Astrocyte (in vitro differentiated cells and primary cell): ENCODE data around the gene AFAP1L2. TPM values are rescaled to one million over a fixed set of nuclear protein-coding genes. Genes with fewer than 3 reads are reported as not detected.

Experiments
- DNase-seq: peaks from one replicate; pipeline ENCODE4 v3.0.0-alpha.2; 2010; ENCODE audit warnings: low read depth
- FAIRE-seq: peaks from 2 replicates; lab custom pipeline; 2011; peaks lifted over from hg19 to GRCh38; lab: Jason Lieb, UNC
- H2AFZ ChIP-seq: 2 replicates; pipeline ENCODE4 v1.6.0; 2012; ENCODE audit warnings: low read depth, low read length, inconsistent platforms
- H3K27ac ChIP-seq: 2 replicates; pipeline ENCODE4 v1.5.1; 2011; ENCODE audit warnings: low read depth, low read length, inconsistent platforms
- H3K27me3 ChIP-seq: 2 replicates; pipeline ENCODE4 v1.6.0; 2011; ENCODE audit warnings: low read length, inconsistent platforms; ENCODE audit not compliant: insufficient read depth
- H3K36me3 ChIP-seq: 2 replicates; pipeline ENCODE4 v1.5.1; 2011; ENCODE audit warnings: low read length, inconsistent platforms; ENCODE audit not compliant: insufficient read depth
- H3K4me1 ChIP-seq: 2 replicates; pipeline ENCODE4 v1.5.1; 2011; ENCODE audit warnings: low read length, inconsistent platforms; ENCODE audit not compliant: insufficient read depth
- H3K4me2 ChIP-seq: 2 replicates; pipeline ENCODE4 v1.6.0; 2012; ENCODE audit warnings: low read length, inconsistent platforms
- H3K4me3 ChIP-seq: 2 replicates; pipeline ENCODE4 v1.5.1; 2011; ENCODE audit warnings: low read depth, mild to moderate bottlenecking, low read length, inconsistent platforms; ENCODE audit not compliant: insufficient read depth
- H3K79me2 ChIP-seq: 2 replicates; pipeline ENCODE4 v1.6.0; 2012; ENCODE audit warnings: mild to moderate bottlenecking, low read length, inconsistent platforms; ENCODE audit not compliant: insufficient read depth
- H3K9ac ChIP-seq: 2 replicates; pipeline ENCODE4 v1.6.0; 2012; ENCODE audit warnings: mild to moderate bottlenecking, low read length, inconsistent platforms
- H3K9me3 ChIP-seq: 2 replicates; pipeline ENCODE4 v1.5.1; 2012; ENCODE audit warnings: low read depth, mild to moderate bottlenecking, low read length, inconsistent platforms; ENCODE audit not compliant: insufficient read depth
- H4K20me1 ChIP-seq: 2 replicates; pipeline ENCODE4 v1.6.0; 2012; ENCODE audit warnings: low read length, inconsistent platforms; ENCODE audit not compliant: insufficient read depth
- H3K27ac Mint-ChIP-seq: one replicate; pipeline ENCODE4 v1.8.0; 2021; ENCODE audit warnings: mild to moderate bottlenecking, mixed read lengths; ENCODE audit not compliant: unreplicated experiment
- H3K27me3 Mint-ChIP-seq: one replicate; pipeline ENCODE4 v1.8.0; 2021; ENCODE audit warnings: low read depth, mixed read lengths; ENCODE audit not compliant: unreplicated experiment
- H3K36me3 Mint-ChIP-seq: one replicate; pipeline ENCODE4 v1.8.0; 2021; ENCODE audit warnings: low read depth, mixed read lengths; ENCODE audit not compliant: unreplicated experiment
- H3K4me1 Mint-ChIP-seq: one replicate; pipeline ENCODE4 v1.8.0; 2021; ENCODE audit warnings: low read depth, mixed read lengths; ENCODE audit not compliant: unreplicated experiment
- H3K4me3 Mint-ChIP-seq: one replicate; pipeline ENCODE4 v1.8.0; 2021; ENCODE audit warnings: mild to moderate bottlenecking, moderate library complexity, mixed read lengths; ENCODE audit not compliant: unreplicated experiment
- H3K9me3 Mint-ChIP-seq: one replicate; pipeline ENCODE4 v1.8.0; 2021; ENCODE audit warnings: mild to moderate bottlenecking, mixed read lengths; ENCODE audit not compliant: unreplicated experiment
- EZH2 ChIP-seq: IDR thresholded peaks from 2 replicates; pipeline ENCODE4 v1.6.1; 2012; ENCODE audit warnings: mild to moderate bottlenecking, low read length, inconsistent platforms; ENCODE audit not compliant: insufficient read depth
- total RNA-seq: library from RNA; stranded (reverse); gene quantifications from 2 replicates; pipeline ENCODE4 v1.2.1, GENCODE V29; 2021
- TF ChIP-seq, protein P1 (sequence below): IDR thresholded peaks from 2 replicates; pipeline ENCODE4 v1.5.1; 2011; ENCODE audit warnings: low read depth, mild to moderate bottlenecking, inconsistent platforms, low read length, moderate library complexity; ENCODE audit not compliant: insufficient read depth

AFAP1L2 gene
- total RNA-seq, 1 donor from 2014 or later: 26.6 TPM

DNA sequence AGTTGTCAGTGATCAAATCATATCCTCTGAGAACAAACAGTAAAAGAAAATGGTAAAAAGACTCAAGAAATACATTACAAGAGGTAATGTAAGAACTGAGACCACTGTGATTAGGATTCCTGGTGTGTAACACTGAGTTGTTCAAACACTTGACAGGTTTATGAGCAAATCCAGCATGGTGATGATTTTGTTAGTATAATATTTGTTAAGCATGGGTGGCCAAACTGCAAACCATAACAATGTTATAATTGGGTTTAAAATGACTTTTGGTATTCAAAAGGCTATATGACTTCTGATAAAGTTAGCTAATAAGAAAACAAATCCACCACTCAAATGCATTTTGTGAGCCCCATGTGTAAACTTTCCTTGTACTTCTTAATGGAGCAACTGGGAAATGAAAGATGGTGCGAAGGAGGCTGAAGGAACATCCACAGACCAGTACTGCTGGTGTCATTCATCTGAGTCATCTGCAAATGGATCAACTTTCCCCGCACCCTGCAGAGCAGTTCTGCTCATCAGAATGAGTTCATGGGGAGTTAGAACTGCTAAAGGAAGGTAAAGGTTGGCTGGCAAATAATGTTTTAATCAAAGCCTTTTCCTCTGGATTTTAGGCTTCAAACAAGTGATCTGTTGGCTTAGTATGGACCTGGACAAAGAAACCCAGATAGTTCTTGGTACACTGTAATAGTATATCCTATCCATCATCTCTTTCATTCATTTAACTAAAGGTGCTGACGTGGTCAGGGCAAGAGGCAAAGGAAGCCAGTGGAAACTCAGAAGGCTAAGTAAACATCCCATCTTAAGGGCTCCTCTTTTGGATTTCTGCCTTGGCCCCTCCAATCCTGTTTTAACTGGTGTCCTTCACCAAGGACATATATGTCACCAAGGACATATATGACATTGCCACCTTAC lies 45.0 kb downstream of the AFAP1L2 start:
- no peaks in the 10 kb centered on the region for H3K79me2 ChIP-seq
- H3K4me1 Mint-ChIP-seq: peaks cover 42% of the 10 kb centered on the region
- H3K9ac ChIP-seq: no peak overlapping the region
- H3K27me3 ChIP-seq: peaks cover 11% of the 10 kb centered on the region
- peaks cover 10% of the 10 kb centered on the region for H3K4me1 ChIP-seq
- TF ChIP-seq, protein P1, sequence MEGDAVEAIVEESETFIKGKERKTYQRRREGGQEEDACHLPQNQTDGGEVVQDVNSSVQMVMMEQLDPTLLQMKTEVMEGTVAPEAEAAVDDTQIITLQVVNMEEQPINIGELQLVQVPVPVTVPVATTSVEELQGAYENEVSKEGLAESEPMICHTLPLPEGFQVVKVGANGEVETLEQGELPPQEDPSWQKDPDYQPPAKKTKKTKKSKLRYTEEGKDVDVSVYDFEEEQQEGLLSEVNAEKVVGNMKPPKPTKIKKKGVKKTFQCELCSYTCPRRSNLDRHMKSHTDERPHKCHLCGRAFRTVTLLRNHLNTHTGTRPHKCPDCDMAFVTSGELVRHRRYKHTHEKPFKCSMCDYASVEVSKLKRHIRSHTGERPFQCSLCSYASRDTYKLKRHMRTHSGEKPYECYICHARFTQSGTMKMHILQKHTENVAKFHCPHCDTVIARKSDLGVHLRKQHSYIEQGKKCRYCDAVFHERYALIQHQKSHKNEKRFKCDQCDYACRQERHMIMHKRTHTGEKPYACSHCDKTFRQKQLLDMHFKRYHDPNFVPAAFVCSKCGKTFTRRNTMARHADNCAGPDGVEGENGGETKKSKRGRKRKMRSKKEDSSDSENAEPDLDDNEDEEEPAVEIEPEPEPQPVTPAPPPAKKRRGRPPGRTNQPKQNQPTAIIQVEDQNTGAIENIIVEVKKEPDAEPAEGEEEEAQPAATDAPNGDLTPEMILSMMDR: no peak
- TF ChIP-seq EZH2: no peak
- H3K36me3 Mint-ChIP-seq: peaks cover 18% of the 10 kb centered on the region
- no peak overlapping the region for H3K4me3 ChIP-seq
- H3K4me2 ChIP-seq: peak overlapping the region; percentile 2
- H3K4me3 Mint-ChIP-seq: no peak overlapping the region
- no peaks in the 10 kb centered on the region for H3K27me3 Mint-ChIP-seq
- no peaks in the 10 kb centered on the region for H3K36me3 ChIP-seq
- H3K27ac ChIP-seq: no peak overlapping the region
- peak; percentile 48 for DNase-seq
- FAIRE-seq: peak; percentile 50
- no peak overlapping the region for H2AFZ ChIP-seq
- H3K27ac Mint-ChIP-seq: no peak overlapping the region
- peaks cover 2% of the 10 kb centered on the region for H3K9me3 Mint-ChIP-seq
- no peaks in the 10 kb centered on the region for H4K20me1 ChIP-seq
- no peaks in the 10 kb centered on the region for H3K9me3 ChIP-seq

DNA sequence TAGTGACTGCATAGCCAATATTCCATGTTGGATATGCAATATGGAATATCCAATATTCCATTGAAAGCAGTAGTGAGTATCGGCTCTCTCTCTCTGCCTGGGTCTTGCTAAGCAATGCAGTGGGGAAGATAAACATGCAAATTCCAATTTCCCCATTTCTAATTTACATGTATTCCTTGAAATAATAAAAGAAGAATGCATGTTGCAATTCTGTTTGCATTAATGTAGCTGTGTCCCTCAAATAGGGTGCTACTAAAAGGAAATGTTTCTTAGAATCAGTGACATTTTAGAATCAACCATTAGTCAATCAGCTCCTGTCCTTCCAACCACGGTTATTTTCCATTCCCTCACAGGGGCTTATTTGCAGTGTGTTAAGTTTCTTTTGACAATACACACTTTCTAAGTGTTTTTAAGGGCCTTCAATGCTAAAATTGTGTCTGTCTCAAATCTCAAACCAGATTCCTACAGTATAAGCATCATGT lies 46.7 kb downstream of the AFAP1L2 start:
- Histone ChIP-seq H3K27ac (no peak overlapping the region), H3K4me3 (no peak overlapping the region), H4K20me1 (no peaks in the 10 kb centered on the region), H3K79me2 (no peaks in the 10 kb centered on the region), H3K4me1 (peaks cover 10% of the 10 kb centered on the region), H3K9me3 (no peaks in the 10 kb centered on the region), H3K36me3 (no peaks in the 10 kb centered on the region), H2AFZ (no peak overlapping the region), H3K9ac (no peak overlapping the region), H3K27me3 (peaks cover 16% of the 10 kb centered on the region), H3K4me2 (peak overlapping the region; percentile 62)
- Mint-ChIP-seq H3K27me3 (no peaks in the 10 kb centered on the region), H3K27ac (no peak overlapping the region), H3K4me3 (peak overlapping the region; percentile 11), H3K9me3 (no peaks in the 10 kb centered on the region), H3K4me1 (peaks cover 42% of the 10 kb centered on the region), H3K36me3 (peaks cover 9% of the 10 kb centered on the region)
- DNase-seq (no peak), FAIRE-seq (no peak)
- TF ChIP-seq, protein P1: no peak
- no peak for TF ChIP-seq EZH2
